Keratinocyte (primary cell): ENCODE results near the gene CNNM4. TPM values are rescaled to one million over a fixed set of nuclear protein-coding genes. Genes with fewer than 3 reads are reported as not detected.

Source experiments
- DNase-seq: peaks from one replicate; pipeline ENCODE4 v3.0.0-alpha.2; 2011; ENCODE audit warnings: low read depth, missing footprints, low spot score
- FAIRE-seq: peaks from 2 replicates; lab custom pipeline; 2011; peaks lifted over from hg19 to GRCh38; lab: Jason Lieb, UNC
- H2AFZ ChIP-seq: 2 replicates; pipeline ENCODE4 v1.6.0; 2012; ENCODE audit warnings: low read length, control low read depth, inconsistent platforms; ENCODE audit not compliant: control insufficient read depth
- H3K27ac ChIP-seq: 2 replicates; pipeline ENCODE4 v1.5.1; 2011; ENCODE audit warnings: low read length; ENCODE audit not compliant: control insufficient read depth, insufficient read depth
- H3K27me3 ChIP-seq: 3 replicates; pipeline ENCODE4 v1.6.0; 2011; ENCODE audit warnings: low read length; ENCODE audit not compliant: control insufficient read depth, insufficient read depth; ENCODE audit errors: extremely low read depth
- H3K36me3 ChIP-seq, 2 experiments: 2 replicates in 1 of 2; 3 replicates in 1 of 2; pipeline ENCODE4 v1.5.1; 2011; ENCODE audit warnings: low read length in 2 of 2, mild to moderate bottlenecking in 1 of 2; ENCODE audit not compliant: control insufficient read depth in 2 of 2, insufficient read depth in 2 of 2; ENCODE audit errors: extremely low read depth in 1 of 2
- H3K4me1 ChIP-seq: 3 replicates; pipeline ENCODE4 v1.5.1; 2011; ENCODE audit warnings: low read length; ENCODE audit not compliant: control insufficient read depth, insufficient read depth; ENCODE audit errors: extremely low read depth
- H3K4me2 ChIP-seq: 3 replicates; pipeline ENCODE4 v1.6.0; 2011; ENCODE audit warnings: low read depth, low read length; ENCODE audit not compliant: control insufficient read depth, insufficient read depth; ENCODE audit errors: extremely low read depth
- H3K4me3 ChIP-seq, 3 experiments: fragments of 200-600 bp in 1 of 3; sonication (generic) in 1 of 3; 2 replicates in 2 of 3; 3 replicates in 1 of 3; pipeline ENCODE4 v1.5.1; 2011 to 2016; ENCODE audit warnings: low read length in 3 of 3, mild to moderate bottlenecking in 3 of 3, control low read depth in 2 of 3, inconsistent platforms in 1 of 3, low read depth in 1 of 3, mixed read lengths in 1 of 3, mixed run types in 1 of 3, moderate library complexity in 1 of 3; ENCODE audit not compliant: control insufficient read depth in 2 of 3, insufficient read depth in 2 of 3; ENCODE audit errors: extremely low read depth in 1 of 3
- H3K79me2 ChIP-seq: 2 replicates; pipeline ENCODE4 v1.6.0; 2012; ENCODE audit warnings: low read length; ENCODE audit not compliant: control insufficient read depth, insufficient read depth
- H3K9ac ChIP-seq: 3 replicates; pipeline ENCODE4 v1.6.0; 2011; ENCODE audit warnings: low read length; ENCODE audit not compliant: control insufficient read depth, insufficient read depth; ENCODE audit errors: extremely low read depth
- H3K9me1 ChIP-seq: 3 replicates; pipeline ENCODE4 v1.6.0; 2011; ENCODE audit warnings: low read length; ENCODE audit not compliant: control insufficient read depth, insufficient read depth; ENCODE audit errors: extremely low read depth
- H3K9me3 ChIP-seq: 2 replicates; pipeline ENCODE4 v1.5.1; 2012; ENCODE audit warnings: low read depth, low read length; ENCODE audit not compliant: control insufficient read depth
- H4K20me1 ChIP-seq: 3 replicates; pipeline ENCODE4 v1.6.0; 2011; ENCODE audit warnings: low read length; ENCODE audit not compliant: control insufficient read depth, insufficient read depth; ENCODE audit errors: extremely low read depth
- CTCF ChIP-seq, 3 experiments: IDR thresholded peaks in 1 of 3; conservative IDR thresholded peaks in 1 of 3; optimal IDR thresholded peaks in 1 of 3; 2 replicates in 2 of 3; 3 replicates in 1 of 3; pipeline versions ENCODE3 to v1.5.1; 2011; ENCODE audit warnings: low read length in 3 of 3, mild to moderate bottlenecking in 3 of 3, moderate library complexity in 2 of 3, control low read depth in 1 of 3, inconsistent platforms in 1 of 3; ENCODE audit not compliant: insufficient read depth in 2 of 3; ENCODE audit errors: extremely low read depth in 1 of 3
- EZH2 ChIP-seq: IDR thresholded peaks from one replicate; pipeline ENCODE4 v1.6.1; 2012; ENCODE audit warnings: inconsistent platforms, mild to moderate bottlenecking, low read length, moderate library complexity
- dilution Hi-C: fragments of 300-500 bp; cut with MboI; formaldehyde crosslinking; loops from one replicate; pipeline ENCODE4 v1.7.0; 2020; ENCODE audit warnings: low sequenced_read_pairs; ENCODE audit not compliant: extremely low pct_ligation_motif_present
- polyA plus RNA-seq, 5 experiments: library from polyadenylated mRNA; depleted of rRNA in 3 of 5; stranded (reverse) in 3 of 5; stranded (forward) in 1 of 5; unstranded in 1 of 5; fragments of >200 nt; gene quantifications; 1 replicate in 1 of 5; 2 replicates in 3 of 5; 3 replicates in 1 of 5; pipeline versions ENCODE4 v1.2.1 to v1.2.3, GENCODE V29; 2011 to 2012; ENCODE audit warnings: missing spikeins in 2 of 5, low read depth in 1 of 5, low replicate concordance in 1 of 5

CNNM4 gene
- polyA plus RNA-seq, 1 donor (not counting 4 experiments of a cell fraction or from before 2014, with no cell fraction given) = 4.4 TPM

- FAIRE-seq = no peak
- Histone ChIP-seq H2AFZ (no peak overlapping the region), H3K4me1 (no peaks in the 10 kb centered on the region), H4K20me1 (peaks cover 3% of the 10 kb centered on the region), H3K4me3 (no peak overlapping the region), H3K9ac (no peak overlapping the region), H3K9me3 (no peaks in the 10 kb centered on the region), H3K4me2 (no peak overlapping the region), H3K27ac (no peak overlapping the region), H3K27me3 (no peaks in the 10 kb centered on the region), H3K9me1 (no peaks in the 10 kb centered on the region), H3K36me3 (peaks cover 0 to 2% of the 10 kb centered on the region in 2 experiments), H3K79me2 (no peaks in the 10 kb centered on the region)
- no peak for DNase-seq
- TF ChIP-seq CTCF (optimal IDR thresholded peaks at IDR 0.05 in 1 of 3, IDR thresholded peaks at IDR 0.05 in 1 of 3, conservative IDR thresholded peaks at IDR 0.05 in 1 of 3; ENCODE audit: extremely low read depth in 1 of 3, insufficient read depth in 2 of 3, low read length in 3 of 3) (no peak), EZH2 (no peak)
- dilution Hi-C loops = no loop called here
These were observed 81.9 kb downstream of the CNNM4 start for GRCh38 chr2:96842600-96842999.

DNA sequence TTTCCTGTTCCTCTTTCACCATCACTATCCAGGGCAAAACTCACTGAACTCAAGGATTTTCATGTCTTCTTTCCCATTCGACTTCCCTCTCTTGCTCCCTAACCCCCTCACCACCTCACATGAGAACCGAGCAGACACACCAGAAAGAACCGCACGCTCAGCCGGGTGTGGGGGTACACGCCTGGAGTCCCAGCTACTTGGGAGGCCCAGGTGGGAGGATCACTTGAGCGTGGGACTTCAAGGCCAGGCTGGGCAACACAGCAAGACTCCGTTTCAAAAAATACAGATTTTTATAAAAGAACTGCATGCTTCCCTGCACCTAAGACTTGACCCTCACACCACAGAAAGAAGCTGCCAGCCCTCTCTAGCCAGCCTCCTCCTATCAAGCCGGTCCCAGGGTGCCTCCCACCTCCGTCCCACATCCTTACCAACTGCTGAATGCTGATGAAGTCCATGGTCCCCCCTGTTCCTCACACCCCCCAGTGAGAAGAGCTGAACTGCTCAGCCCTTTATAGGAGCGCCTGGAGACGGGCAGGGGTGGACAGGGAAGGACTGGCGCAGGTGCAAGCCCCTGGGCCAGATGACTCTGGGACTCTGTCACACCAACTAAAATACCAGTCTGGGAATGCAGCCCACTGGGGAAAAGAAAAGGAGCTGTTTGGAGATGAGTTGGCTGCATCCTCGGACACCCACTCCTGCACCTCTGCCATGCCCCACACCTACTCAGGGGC is 83.0 kb downstream of the CNNM4 start, which contains the start of gene ANKRD23:
Gene ANKRD23 (minus strand): TSS at position 484 of the 731 bp plus-strand sequence. CDS start 29 bp downstream, at position 455.
- H3K36me3 ChIP-seq = peaks cover 0 to 2% of the 10 kb centered on the region in 2 experiments
- FAIRE-seq = no peak
- H3K4me1 ChIP-seq = no peaks in the 10 kb centered on the region
- H3K27ac ChIP-seq = no peak within 1 kb of the TSS
- H4K20me1 ChIP-seq = peaks cover 3% of the 10 kb centered on the region
- DNase-seq = no peak
- no peaks in the 10 kb centered on the region for H3K9me1 ChIP-seq
- no peak within 1 kb of the TSS for H3K4me2 ChIP-seq
- dilution Hi-C loops = no loop called here
- no peak within 1 kb of the TSS for H2AFZ ChIP-seq
- no peak within 1 kb of the TSS for H3K4me3 ChIP-seq
- H3K9ac ChIP-seq = no peak within 1 kb of the TSS
- H3K27me3 ChIP-seq = no peaks in the 10 kb centered on the region
- H3K79me2 ChIP-seq = no peaks in the 10 kb centered on the region
- no peaks in the 10 kb centered on the region for H3K9me3 ChIP-seq
- TF ChIP-seq EZH2 (no peak), CTCF (optimal IDR thresholded peaks at IDR 0.05 in 1 of 3, IDR thresholded peaks at IDR 0.05 in 1 of 3, conservative IDR thresholded peaks at IDR 0.05 in 1 of 3; ENCODE audit: extremely low read depth in 1 of 3, insufficient read depth in 2 of 3, low read length in 3 of 3) (no peak)
